Measurements from ENCODE around the gene ETV5.

Gene ETV5

GRCh38 chr3:186121968-186122367 is 13.1 kb upstream of the ETV5 start:
- DNase-seq: no peak

DNA sequence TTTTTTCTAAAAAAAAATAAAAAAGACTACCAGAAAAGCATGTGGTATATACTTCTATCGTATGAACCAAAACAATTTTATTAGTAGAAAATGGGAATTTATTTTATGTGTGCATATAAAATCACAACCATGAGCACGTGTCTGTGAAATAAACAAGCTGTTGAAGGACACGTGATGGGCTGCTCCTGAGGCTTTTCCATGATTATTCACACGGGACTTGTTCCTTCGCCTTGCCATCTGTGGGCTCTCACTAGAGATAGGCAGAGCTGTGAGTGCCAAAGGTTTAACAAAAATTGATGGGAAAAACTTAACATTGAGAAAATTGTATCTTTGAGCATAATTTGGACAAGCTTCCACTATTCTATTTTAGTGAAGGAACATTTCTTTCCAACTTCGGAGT is 12.4 kb upstream of the ETV5 start:
- DNase-seq: no peak

DNA sequence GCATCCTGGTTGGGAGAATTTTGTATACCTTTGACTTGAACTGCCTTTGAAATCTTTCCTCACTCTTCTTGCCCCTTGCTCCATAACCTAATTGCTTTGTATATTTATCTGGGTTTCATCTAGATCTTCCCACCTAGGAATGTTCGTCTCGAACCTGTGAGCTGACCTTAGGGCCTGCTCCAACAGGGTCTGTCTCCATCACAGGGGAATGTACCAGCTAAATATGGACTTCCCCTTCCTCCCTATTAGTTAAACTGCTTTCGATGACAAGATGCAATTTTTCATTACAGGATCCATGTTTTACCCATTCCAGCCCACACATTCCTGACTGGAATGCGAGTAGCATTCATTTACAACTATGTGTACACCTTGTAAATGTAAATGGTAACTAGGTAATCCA is 10.6 kb upstream of the ETV5 start:
- no peak for DNase-seq

DNA sequence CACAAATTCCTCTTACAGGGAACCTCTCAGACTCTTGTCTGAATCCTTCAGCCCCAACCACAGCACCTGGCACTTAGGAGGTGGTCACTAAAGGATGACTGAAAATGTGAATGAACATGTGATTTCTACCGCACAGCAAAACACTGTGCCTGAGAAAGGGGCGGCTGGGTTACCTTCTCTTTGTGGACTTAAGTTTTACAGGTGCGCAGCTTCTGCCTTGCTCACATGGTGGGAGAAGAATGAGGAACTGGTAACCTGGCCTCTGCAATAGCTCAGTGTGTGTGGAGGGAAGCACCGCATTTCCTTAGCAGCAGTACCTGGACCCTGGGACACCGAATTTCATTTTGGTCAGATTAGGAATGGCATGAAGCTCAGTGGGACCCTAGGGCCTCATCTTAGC is 9.8 kb upstream of the ETV5 start:
- DNase-seq: no peak

- no peak for DNase-seq
Measured at GRCh38 chr3:186117521-186118134, 8.7 kb upstream of the ETV5 start.

DNA sequence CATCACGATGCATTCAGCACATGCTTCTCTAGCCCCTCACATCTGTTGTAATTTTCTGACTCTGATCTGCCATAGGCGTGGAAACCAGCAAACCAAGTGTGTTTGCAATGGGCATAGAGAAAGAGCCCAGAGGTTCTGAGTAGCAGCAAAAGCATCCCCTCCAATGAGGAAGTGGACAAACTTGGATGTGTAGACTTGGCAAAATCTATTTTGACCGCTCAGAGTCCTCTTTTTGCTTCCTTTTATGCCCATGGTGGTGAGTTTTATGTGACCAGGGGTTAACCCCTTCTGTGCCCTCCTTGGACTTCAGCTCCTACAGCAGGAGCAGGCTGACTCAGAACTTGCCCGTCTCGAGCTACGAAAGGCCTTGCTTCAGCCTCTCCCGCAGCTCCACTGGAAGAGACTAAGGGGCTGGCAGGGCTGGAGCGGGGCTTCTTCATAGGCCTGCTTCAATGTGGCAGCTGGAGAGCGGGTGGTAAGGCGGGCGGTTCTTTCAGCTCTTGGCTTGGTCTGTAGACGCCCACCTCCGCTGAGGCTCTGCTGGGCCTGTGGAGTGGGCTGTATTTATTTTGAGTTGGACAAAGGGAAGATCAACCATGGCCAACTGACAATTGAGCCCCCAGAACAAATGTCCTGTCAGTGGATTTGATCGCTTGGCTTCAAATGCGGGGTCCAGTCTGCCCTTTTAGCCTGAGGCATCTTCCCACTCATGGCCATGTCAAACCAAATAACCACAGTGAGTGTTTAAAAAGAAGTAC is 6.5 kb upstream of the ETV5 start:
- no peak for DNase-seq

DNA sequence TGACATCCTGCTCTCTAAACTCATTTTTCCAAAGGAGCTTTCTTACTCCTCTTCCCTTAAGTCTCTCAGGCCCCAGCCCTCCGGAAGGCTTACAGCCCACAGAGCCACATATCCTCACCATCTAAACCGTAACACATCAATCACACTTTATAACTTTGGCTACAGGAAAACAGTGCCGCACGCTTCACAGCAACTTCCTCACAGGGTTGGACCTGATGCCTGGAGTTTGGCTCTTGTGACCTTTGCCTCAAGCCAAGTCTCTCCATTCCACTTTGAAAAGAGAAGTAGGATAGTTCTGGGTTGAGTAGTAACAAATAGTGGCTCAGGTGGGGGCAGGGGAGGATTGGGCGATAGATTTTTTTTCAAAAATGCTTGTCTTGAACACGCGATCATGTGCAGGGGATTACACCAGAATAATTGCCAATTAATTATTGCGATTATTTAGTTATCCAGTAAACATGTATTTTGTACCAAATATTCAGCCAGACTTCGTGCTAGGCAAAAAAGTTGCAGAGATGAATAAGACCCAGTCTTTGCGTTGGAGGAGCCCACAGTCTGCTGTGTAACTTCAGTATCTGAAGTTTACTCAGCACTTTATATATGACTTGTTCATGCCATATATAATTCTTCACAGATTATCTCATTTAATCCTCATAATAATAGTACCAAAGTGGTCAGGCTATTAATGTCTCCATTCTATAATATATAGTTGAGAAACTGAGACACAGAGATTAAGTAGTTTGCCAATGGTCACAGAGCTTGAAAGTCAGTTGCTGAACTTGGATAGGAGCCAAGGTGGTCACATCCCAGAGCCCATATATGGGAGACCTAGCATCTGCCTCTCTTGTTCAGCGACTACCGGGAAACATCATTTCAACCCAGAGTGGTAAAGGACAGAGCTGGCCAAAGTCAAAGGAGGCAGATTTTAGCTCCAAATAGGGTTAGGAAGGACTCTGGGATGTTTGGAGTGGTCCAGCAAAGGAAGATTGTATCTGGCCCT is 2.4 kb upstream of the ETV5 start:
- DNase-seq: no peak

GRCh38 chr3:186109897-186110803 is 1.3 kb upstream of the ETV5 start:
- DNase-seq: no peak

- DNase-seq: no peak
Measured at GRCh38 chr3:186108106-186108940, 566 bp downstream of the ETV5 start.

DNA sequence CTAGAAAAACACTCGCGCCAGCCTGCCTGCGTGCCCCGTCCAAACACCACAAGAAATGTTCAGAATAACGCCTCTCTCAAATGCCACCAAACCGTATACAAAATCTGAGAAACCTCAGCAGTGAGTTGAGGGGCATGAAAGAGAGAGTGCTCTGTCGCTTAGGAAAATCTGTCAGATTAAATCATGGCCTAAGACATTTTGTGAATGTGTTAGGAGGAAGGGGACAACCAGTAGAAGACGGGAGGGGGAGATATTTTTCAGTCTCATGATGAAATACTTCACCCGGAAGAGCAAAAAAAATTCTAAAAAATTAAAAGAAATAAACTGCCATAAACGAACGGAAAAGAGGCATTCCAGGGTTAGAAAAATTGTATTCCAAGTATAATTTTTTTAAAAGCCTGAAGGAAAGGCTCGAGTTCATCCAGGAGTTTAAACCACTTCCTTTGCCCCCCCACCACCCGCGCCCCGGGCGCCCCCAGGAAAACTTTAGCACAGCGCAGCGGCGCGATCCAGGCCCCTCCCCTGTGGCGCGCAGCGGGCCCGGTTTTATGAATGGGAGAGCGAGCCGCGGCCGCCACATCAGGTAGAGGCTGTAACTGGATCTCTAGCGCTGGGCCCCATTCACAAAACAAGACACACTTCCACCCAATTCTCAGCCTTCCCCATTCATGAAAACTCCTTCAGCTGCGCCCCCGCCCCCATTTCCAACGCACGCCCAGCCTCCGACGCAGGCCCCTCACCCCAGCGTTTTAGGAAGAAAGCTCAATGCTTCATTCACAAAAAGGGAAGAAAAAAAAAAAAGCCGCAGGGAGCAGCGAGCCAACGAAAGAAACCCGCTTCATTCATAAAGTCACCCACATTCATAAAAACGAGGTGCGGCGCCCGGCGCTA is 1.4 kb downstream of the ETV5 start:
- DNase-seq: no peak

GRCh38 chr3:186105543-186105942 is 3.3 kb downstream of the ETV5 start:
- DNase-seq: no peak

DNA sequence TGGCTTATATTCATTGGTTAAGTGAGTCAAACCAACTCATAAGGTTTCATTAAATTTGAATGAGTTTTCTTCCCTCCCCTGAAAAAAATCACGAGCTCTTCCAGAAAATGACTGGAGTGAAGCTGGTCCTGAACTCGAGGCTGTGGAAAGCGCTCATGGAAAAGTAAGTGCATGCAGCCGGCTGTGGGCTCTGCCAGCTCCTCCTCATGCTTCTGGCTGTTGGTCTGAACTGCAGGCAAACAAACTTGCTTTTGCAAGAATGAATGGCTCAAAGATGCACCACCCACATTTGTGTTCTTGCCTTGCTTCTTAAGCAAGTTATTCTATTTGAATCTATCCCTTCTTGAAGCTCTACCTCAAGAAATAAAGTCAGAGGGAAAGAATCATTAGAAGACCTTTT is 6.2 kb downstream of the ETV5 start:
- no peak for DNase-seq

DNA sequence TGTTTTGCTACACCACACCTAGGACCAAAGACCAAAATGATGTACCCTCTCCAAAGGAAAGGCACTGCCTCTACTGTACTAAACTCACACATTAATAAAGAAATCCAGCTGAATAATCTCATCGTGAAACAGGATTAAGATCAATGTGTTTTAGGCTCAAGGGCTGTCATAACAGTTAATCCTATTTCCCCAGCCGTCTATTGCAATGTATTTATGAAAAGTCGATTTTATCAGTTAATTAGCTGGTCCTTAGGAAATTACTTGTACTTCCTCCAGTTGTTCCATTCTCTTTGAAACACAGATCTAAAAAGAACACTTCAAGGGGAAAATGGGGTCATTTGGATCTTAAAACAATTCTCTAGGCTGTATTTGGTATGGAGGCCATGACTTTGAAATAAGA is 8.5 kb downstream of the ETV5 start:
- DNase-seq: no peak

DNA sequence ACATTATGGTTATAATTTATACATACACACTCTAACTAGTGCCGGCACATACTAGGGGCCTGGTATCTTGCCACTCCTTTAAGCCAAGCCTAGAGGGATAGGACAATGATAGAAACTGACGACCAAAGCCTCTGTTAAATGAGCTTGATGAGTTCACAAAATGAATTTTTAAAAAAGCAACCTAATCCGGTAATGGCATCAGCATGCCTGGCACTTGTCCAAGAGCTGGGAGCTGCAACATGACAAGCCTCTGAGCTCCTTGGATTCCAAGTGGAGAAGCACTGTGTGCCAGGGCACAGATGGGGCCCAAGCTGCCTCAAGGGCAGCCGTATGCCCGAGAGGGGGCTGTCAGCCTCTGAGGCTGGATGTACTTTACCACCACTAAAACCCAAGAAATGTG is 9.7 kb downstream of the ETV5 start:
- DNase-seq: no peak

- DNase-seq: no peak
Measured at GRCh38 chr3:186098740-186099139, 10.1 kb downstream of the ETV5 start.

DNA sequence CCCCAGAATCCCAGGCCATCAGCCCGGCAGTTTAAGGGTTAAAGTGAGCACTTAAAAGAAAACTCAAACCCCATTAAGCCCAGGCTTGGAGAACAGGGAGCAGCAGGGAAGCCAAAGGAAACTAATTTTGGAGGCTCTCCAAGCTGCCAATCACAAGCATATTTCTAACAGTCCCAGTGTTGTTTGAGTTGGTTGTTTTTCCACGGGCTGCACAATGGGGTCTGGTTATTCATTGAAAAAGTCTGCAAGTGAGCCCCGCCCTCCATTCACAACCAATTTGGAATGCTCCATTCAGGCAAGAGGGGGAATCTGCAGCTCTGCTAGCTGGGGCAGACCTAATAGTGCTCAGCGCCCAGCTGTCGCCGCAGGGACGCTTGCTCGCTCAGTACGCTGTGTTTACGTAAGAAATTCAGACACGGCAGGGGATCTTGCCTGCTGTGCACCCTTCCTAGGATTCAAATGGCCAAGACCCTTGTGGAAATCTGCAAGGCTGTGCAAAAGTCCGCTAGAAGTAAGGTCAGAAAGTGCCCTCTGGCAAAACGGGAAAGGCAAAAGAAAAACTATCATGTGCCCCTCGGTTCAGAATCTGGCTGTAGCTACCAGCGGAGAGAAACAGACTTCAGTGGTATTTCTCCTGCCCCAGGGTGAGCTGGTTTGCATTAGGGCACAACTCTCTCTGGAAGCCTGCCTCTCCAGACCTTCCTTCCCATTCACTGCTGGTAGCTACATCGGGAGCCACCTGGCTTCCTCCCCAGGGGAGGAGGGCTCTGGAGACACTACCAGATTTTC is 11.0 kb downstream of the ETV5 start:
- DNase-seq: no peak

DNA sequence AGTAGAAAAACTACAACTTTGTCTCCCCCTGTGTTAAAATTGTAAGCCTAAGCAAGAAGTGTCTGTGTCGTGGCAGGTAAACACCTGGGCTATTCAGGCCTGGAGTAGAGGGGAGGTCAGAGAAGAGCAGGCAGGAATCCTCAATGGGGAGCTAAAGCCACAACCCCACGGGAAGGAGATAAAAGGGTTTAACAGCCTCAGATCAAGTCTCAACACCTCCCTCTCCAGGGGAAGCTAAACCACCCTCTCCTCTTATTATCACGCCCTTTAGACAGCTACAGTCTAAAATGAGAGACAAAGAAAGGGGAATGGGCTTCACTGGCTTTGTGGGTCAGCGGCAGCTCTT is 11.6 kb downstream of the ETV5 start:
- DNase-seq: no peak

- DNase-seq: no peak
Measured at GRCh38 chr3:186096290-186096689, 12.6 kb downstream of the ETV5 start.

- DNase-seq: no peak
Measured at GRCh38 chr3:186095561-186096081, 13.3 kb downstream of the ETV5 start.

Data from cortex of kidney (tissue), 1 donor.